Skeletal muscle satellite cell (primary cell): ENCODE data around the gene RNF144B.
"Not testable (repeated sequence)": the region's sequence is repeated elsewhere in the genome, so short reads cannot be mapped to it uniquely, and the experiment has no call there.

Source experiments
- H3K27me3 ChIP-seq: 2 replicates; pipeline ENCODE4 v1.7.0; 2013; ENCODE audit warnings: low read length; ENCODE audit not compliant: control insufficient read depth, insufficient read depth
- H3K36me3 ChIP-seq: 2 replicates; pipeline ENCODE4 v1.7.0; 2013; ENCODE audit warnings: mild to moderate bottlenecking, control low read depth, low read length; ENCODE audit not compliant: insufficient read depth
- H3K4me1 ChIP-seq: 2 replicates; pipeline ENCODE4 v1.7.0; 2013; ENCODE audit warnings: low read length; ENCODE audit not compliant: control insufficient read depth, insufficient read depth
- H3K4me2 ChIP-seq: 2 replicates; pipeline ENCODE4 v1.7.0; 2013; ENCODE audit warnings: mild to moderate bottlenecking, low read length
- H3K4me3 ChIP-seq: 2 replicates; pipeline ENCODE4 v1.7.0; 2013; ENCODE audit warnings: low read length
- H3K9ac ChIP-seq: 2 replicates; pipeline ENCODE4 v1.7.0; 2013; ENCODE audit warnings: mild to moderate bottlenecking, low read depth, low read length, moderate library complexity
- H3K9me3 ChIP-seq: replicated peaks from 2 replicates; pipeline ENCODE4 v1.7.0; 2013; ENCODE audit warnings: mild to moderate bottlenecking, control low read depth, low read length

RNF144B gene

GRCh38 chr6:18352842-18353241 is 34.3 kb upstream of the RNF144B start:
- H3K27me3 ChIP-seq, result no peaks in the 10 kb centered on the region
- H3K4me2 ChIP-seq, result no peak overlapping the region
- H3K9me3 ChIP-seq, result no peaks in the 10 kb centered on the region
- H3K36me3 ChIP-seq, result no peaks in the 10 kb centered on the region
- H3K9ac ChIP-seq, result no peak overlapping the region
- no peak overlapping the region for H3K4me3 ChIP-seq
- no peaks in the 10 kb centered on the region for H3K4me1 ChIP-seq

- Histone ChIP-seq H3K4me3 (no peak overlapping the region), H3K9ac (no peak overlapping the region), H3K4me2 (no peak overlapping the region), H3K4me1 (no peaks in the 10 kb centered on the region), H3K36me3 (no peaks in the 10 kb centered on the region), H3K27me3 (no peaks in the 10 kb centered on the region), H3K9me3 (no peaks in the 10 kb centered on the region)
Observed at GRCh38 chr6:18353251-18353650, 33.9 kb upstream of the RNF144B start.

GRCh38 chr6:18357546-18357945 is 29.6 kb upstream of the RNF144B start:
- not testable (repeated sequence) for H3K9ac ChIP-seq, H3K27me3 ChIP-seq, H3K4me2 ChIP-seq, H3K9me3 ChIP-seq, H3K4me3 ChIP-seq, H3K4me1 ChIP-seq, H3K36me3 ChIP-seq

- no peak overlapping the region for H3K4me3 ChIP-seq
- H3K9me3 ChIP-seq, result no peaks in the 10 kb centered on the region
- no peak overlapping the region for H3K4me2 ChIP-seq
- peaks cover 4% of the 10 kb centered on the region for H3K4me1 ChIP-seq
- H3K27me3 ChIP-seq, result no peaks in the 10 kb centered on the region
- H3K36me3 ChIP-seq, result no peaks in the 10 kb centered on the region
- no peak overlapping the region for H3K9ac ChIP-seq
Observed at GRCh38 chr6:18359237-18359885, 27.8 kb upstream of the RNF144B start.

- no peaks in the 10 kb centered on the region for H3K9me3 ChIP-seq
- no peak overlapping the region for H3K4me3 ChIP-seq
- H3K4me2 ChIP-seq, result no peak overlapping the region
- H3K36me3 ChIP-seq, result no peaks in the 10 kb centered on the region
- peaks cover 4% of the 10 kb centered on the region for H3K4me1 ChIP-seq
- no peaks in the 10 kb centered on the region for H3K27me3 ChIP-seq
- no peak overlapping the region for H3K9ac ChIP-seq
Observed at GRCh38 chr6:18360188-18360587, 27.0 kb upstream of the RNF144B start.

DNA sequence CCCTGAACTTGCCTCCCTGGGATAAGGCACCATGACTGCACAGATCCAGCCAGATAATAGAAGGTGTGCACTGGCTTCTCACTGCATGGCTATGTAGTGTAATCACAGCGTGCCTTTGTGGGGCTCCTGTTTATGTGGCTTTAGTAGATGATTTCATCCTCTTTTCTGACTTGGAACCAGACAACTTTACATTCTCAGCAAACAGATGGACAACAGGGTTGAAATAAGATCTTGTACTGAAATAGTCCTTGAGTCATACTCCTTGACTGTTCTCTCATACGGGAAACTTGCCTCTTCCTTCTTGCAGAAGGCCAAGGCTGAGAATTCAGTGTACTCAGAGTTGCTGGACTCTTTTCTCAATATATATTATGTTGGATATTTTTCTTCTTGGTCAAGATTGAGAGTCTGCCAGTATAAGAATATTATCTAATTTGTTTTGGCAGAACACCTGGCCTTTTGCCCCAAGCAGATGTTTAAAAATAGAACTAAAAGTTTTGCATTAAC is 25.0 kb upstream of the RNF144B start:
- H3K9ac ChIP-seq, result peak overlapping the region; percentile 4
- no peaks in the 10 kb centered on the region for H3K36me3 ChIP-seq
- H3K27me3 ChIP-seq, result no peaks in the 10 kb centered on the region
- peaks cover 4% of the 10 kb centered on the region for H3K4me1 ChIP-seq
- H3K4me2 ChIP-seq, result no peak overlapping the region
- H3K4me3 ChIP-seq, result no peak overlapping the region
- H3K9me3 ChIP-seq, result no peaks in the 10 kb centered on the region

- no peaks in the 10 kb centered on the region for H3K9me3 ChIP-seq
- H3K4me1 ChIP-seq, result peaks cover 4% of the 10 kb centered on the region
- no peak overlapping the region for H3K9ac ChIP-seq
- H3K4me3 ChIP-seq, result no peak overlapping the region
- no peaks in the 10 kb centered on the region for H3K27me3 ChIP-seq
- no peaks in the 10 kb centered on the region for H3K36me3 ChIP-seq
- no peak overlapping the region for H3K4me2 ChIP-seq
Observed at GRCh38 chr6:18363746-18364145, 23.4 kb upstream of the RNF144B start.

GRCh38 chr6:18364561-18364960 is 22.6 kb upstream of the RNF144B start:
- not testable (repeated sequence) for H3K4me2 ChIP-seq, H3K4me1 ChIP-seq, H3K36me3 ChIP-seq, H3K4me3 ChIP-seq, H3K9ac ChIP-seq, H3K9me3 ChIP-seq, H3K27me3 ChIP-seq

- H3K4me1 ChIP-seq, result no peaks in the 10 kb centered on the region
Observed at GRCh38 chr6:18367371-18367770, 19.8 kb upstream of the RNF144B start.

GRCh38 chr6:18368277-18369105 is 18.7 kb upstream of the RNF144B start:
- Histone ChIP-seq H3K9ac (no peak overlapping the region), H3K9me3 (no peaks in the 10 kb centered on the region), H3K36me3 (no peaks in the 10 kb centered on the region), H3K4me1 (no peaks in the 10 kb centered on the region), H3K4me2 (no peak overlapping the region), H3K27me3 (no peaks in the 10 kb centered on the region), H3K4me3 (no peak overlapping the region)

More at GRCh38 chr6:18367371-18367770, 19.8 kb upstream of the RNF144B start:
- Histone ChIP-seq H3K27me3 (no peaks in the 10 kb centered on the region), H3K4me3 (no peak overlapping the region), H3K36me3 (no peaks in the 10 kb centered on the region), H3K4me2 (no peak overlapping the region), H3K9ac (no peak overlapping the region), H3K9me3 (no peaks in the 10 kb centered on the region)

DNA sequence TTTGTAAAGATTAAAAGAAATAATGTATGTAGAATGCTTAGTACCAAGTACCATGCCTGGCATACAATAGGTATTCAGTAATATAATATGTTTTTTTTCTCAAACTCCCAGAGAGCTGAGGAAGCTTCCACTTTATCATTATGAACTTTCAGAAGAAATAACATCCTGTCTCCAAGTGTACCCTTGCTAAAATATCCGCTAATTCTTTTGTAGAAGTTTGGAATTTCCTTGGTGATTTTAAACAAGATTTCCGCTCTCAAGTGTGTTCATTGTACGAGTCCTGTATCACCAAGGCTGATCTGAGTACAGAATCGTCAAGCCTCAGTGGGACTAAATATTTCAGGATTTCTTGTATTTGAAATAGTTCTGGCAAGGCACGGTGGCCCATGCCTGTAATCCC is 16.1 kb upstream of the RNF144B start:
- no peaks in the 10 kb centered on the region for H3K4me1 ChIP-seq
- no peak overlapping the region for H3K4me2 ChIP-seq
- H3K36me3 ChIP-seq, result no peaks in the 10 kb centered on the region
- no peaks in the 10 kb centered on the region for H3K27me3 ChIP-seq
- no peak overlapping the region for H3K4me3 ChIP-seq
- no peaks in the 10 kb centered on the region for H3K9me3 ChIP-seq
- no peak overlapping the region for H3K9ac ChIP-seq

DNA sequence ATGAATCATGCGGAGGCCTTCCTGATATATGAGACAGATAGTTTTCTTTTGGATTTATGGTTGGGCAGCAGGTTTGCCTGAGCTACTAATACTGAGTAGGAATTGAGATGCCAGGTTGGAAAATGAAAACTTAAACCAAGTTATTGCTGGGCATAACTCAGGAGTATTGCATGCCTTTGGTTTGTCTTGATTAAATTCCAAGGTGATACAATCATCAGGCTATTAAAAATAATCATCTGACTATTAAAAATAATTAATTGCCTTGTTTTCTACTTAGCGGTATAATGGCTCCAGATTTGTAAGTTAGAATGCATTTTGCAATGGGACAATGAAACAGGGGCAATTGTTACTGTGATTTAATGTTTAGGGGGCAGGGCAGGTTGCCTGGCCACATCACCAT is 15.5 kb upstream of the RNF144B start:
- Histone ChIP-seq H3K4me2 (no peak overlapping the region), H3K4me3 (no peak overlapping the region), H3K9ac (no peak overlapping the region), H3K4me1 (no peaks in the 10 kb centered on the region), H3K36me3 (no peaks in the 10 kb centered on the region), H3K9me3 (no peaks in the 10 kb centered on the region), H3K27me3 (no peaks in the 10 kb centered on the region)
